GM12878 (cell line): ENCODE data around the gene METTL1. TPM values are rescaled to one million over a fixed set of nuclear protein-coding genes. Genes with fewer than 3 reads are reported as not detected.

ENCODE experiments used
- ATAC-seq: fragments of 200-7000 bp; cut with Tn5 transposase; 3 replicates; pipeline ENCODE4 v1.9.1; 2020; ENCODE audit warnings: mild to moderate bottlenecking, moderate library complexity
- BruUV-seq: library from RNA; stranded (reverse); fragments of 400-500 nt; replicated peaks from 2 replicates; lab custom pipeline; 2021; lab: Mats Ljungman, UMichigan
- CTCF ChIA-PET: fragments of 300-600 bp; sonication (Branson Sonifier 250); formaldehyde crosslinking; extraction: SDS; loops from one replicate; lab custom pipeline; 2021; ENCODE audit warnings: inconsistent platforms; lab: Yijun Ruan, JAX
- POLR2A ChIA-PET: fragments of 350-600 bp; formaldehyde crosslinking; extraction: SDS; loops from one replicate; lab custom pipeline; 2021; ENCODE audit warnings: inconsistent platforms; lab: Charles Lee
- RAD21 ChIA-PET: fragments of 300-600 bp; sonication (Branson Sonifier 250); formaldehyde crosslinking; loops from one replicate; lab custom pipeline; 2023; ENCODE audit warnings: antibody characterized with exemption; ENCODE audit not compliant: unreplicated experiment; lab: Charles Lee
- SMC1A ChIA-PET: fragments of 300-600 bp; sonication (Branson Sonifier 250); formaldehyde crosslinking; loops from one replicate; lab custom pipeline; 2023; ENCODE audit not compliant: unreplicated experiment, uncharacterized antibody; lab: Charles Lee
- DNase-seq: peaks from one replicate; pipeline ENCODE4 v3.0.0-alpha.2; 2011; ENCODE audit warnings: low read depth, low spot score
- FAIRE-seq: peaks from 3 replicates; lab custom pipeline; 2011; peaks lifted over from hg19 to GRCh38; lab: Jason Lieb, UNC
- H2AFZ ChIP-seq: 2 replicates; pipeline ENCODE4 v1.6.0; 2011; ENCODE audit warnings: low read depth, low read length, control low read depth; ENCODE audit not compliant: control insufficient read depth
- H3K27ac ChIP-seq: 2 replicates; pipeline ENCODE4 v1.5.1; 2011; ENCODE audit warnings: control low read depth; ENCODE audit not compliant: control insufficient read depth, insufficient read depth
- H3K27me3 ChIP-seq, 2 experiments: replicated peaks in 1 of 2; 2 replicates each; pipeline versions ENCODE4 v1.6.0 to v1.6.1; 2011; ENCODE audit warnings: low read length in 1 of 2; ENCODE audit not compliant: control insufficient read depth in 2 of 2, insufficient read depth in 2 of 2
- H3K36me3 ChIP-seq, 2 experiments: 2 replicates each; pipeline ENCODE4 v1.5.1; 2011; ENCODE audit warnings: low read length in 1 of 2; ENCODE audit not compliant: control insufficient read depth in 2 of 2, insufficient read depth in 2 of 2
- H3K4me1 ChIP-seq: 2 replicates; pipeline ENCODE4 v1.6.1; 2011; ENCODE audit warnings: mild to moderate bottlenecking, low read length, moderate library complexity, mixed read lengths; ENCODE audit not compliant: control insufficient read depth, insufficient read depth
- H3K4me2 ChIP-seq: 2 replicates; pipeline ENCODE4 v1.6.0; 2011; ENCODE audit warnings: control low read depth; ENCODE audit not compliant: control insufficient read depth, insufficient read depth
- H3K4me3 ChIP-seq: fragments of 200-600 bp; sonication (generic); 2 replicates; pipeline ENCODE4 v1.5.1; 2016
- H3K79me2 ChIP-seq: 2 replicates; pipeline ENCODE4 v1.6.0; 2011; ENCODE audit warnings: low read length; ENCODE audit not compliant: control insufficient read depth, insufficient read depth
- H3K9ac ChIP-seq: 2 replicates; pipeline ENCODE4 v1.8.0; 2011; ENCODE audit warnings: low read length, control low read depth, mixed read lengths; ENCODE audit not compliant: control insufficient read depth, insufficient read depth
- H3K9me3 ChIP-seq: replicated peaks from 3 replicates; pipeline ENCODE4 v1.5.1; 2011; ENCODE audit warnings: mild to moderate bottlenecking, low read length; ENCODE audit not compliant: control insufficient read depth, insufficient read depth
- H4K20me1 ChIP-seq: 2 replicates; pipeline ENCODE4 v1.6.0; 2011; ENCODE audit not compliant: control insufficient read depth, insufficient read depth
- BACH1 ChIP-seq: fragments of 450-650 bp; IDR thresholded peaks from 2 replicates; pipeline ENCODE4 v1.6.1; 2017; ENCODE audit warnings: mild to moderate bottlenecking, borderline replicate concordance
- CHD4 ChIP-seq: fragments of 200-600 bp; sonication (generic); IDR thresholded peaks from 2 replicates; pipeline ENCODE4 v1.6.1; 2016; ENCODE audit warnings: mild to moderate bottlenecking
- EZH2 ChIP-seq: IDR thresholded peaks from 2 replicates; pipeline ENCODE4 v1.6.1; 2012; ENCODE audit warnings: low read depth, mild to moderate bottlenecking, control low read depth, inconsistent platforms, low read length, borderline replicate concordance; ENCODE audit not compliant: control insufficient read depth
- FOXK2 ChIP-seq: fragments of 450-650 bp; IDR thresholded peaks from 2 replicates; pipeline ENCODE4 v1.6.1; 2017; ENCODE audit warnings: mild to moderate bottlenecking, moderate library complexity
- GATAD2B ChIP-seq: fragments of 450-650 bp; conservative IDR thresholded peaks from 2 replicates; pipeline ENCODE4 v1.6.1; 2017; ENCODE audit warnings: low read depth, mild to moderate bottlenecking, moderate library complexity
- MEF2A ChIP-seq: IDR thresholded peaks from 2 replicates; pipeline ENCODE4 v1.6.1; 2011; ENCODE audit warnings: low read depth, mild to moderate bottlenecking, low read length, moderate library complexity; ENCODE audit not compliant: insufficient read depth
- POLR2AphosphoS5 ChIP-seq: IDR thresholded peaks from 2 replicates; pipeline ENCODE4 v1.6.1; 2011; ENCODE audit warnings: mild to moderate bottlenecking, low read length, inconsistent platforms
- RCOR1 ChIP-seq: conservative IDR thresholded peaks from 2 replicates; pipeline ENCODE4 v1.6.1; 2012; ENCODE audit warnings: low read depth, low read length, improper control_type of control experiment
- SP1 ChIP-seq: IDR thresholded peaks from one replicate; pipeline ENCODE4 v1.6.1; 2011; ENCODE audit warnings: low read depth, low read length
- ZBED1 ChIP-seq: IDR thresholded peaks from 2 replicates; pipeline ENCODE4 v1.6.1; 2016; ENCODE audit warnings: borderline replicate concordance
- WGBS: methylation state at CpG from one replicate; pipeline ENCODE4 v1.1.6; 2016; ENCODE audit warnings: low lambda C conversion rate; ENCODE audit not compliant: insufficient replicate concordance, insufficient coverage; ENCODE audit errors: missing lambda C conversion rate; 5-methylcytosine and 5-hydroxymethylcytosine counted together
- in situ Hi-C: fragments of 300-500 bp; cut with MboI; formaldehyde crosslinking; loops from 9 replicates; pipeline ENCODE4 v1.14.3; 2018; ENCODE audit warnings: mixed read lengths
- intact Hi-C: fragments of 100-400 bp; cut with micrococcal nuclease; formaldehyde crosslinking; loops from one replicate; pipeline ENCODE4 v1.14.2; 2022; ENCODE audit not compliant: unreplicated experiment
- polyA plus RNA-seq, 11 experiments: library from polyadenylated mRNA; depleted of rRNA in 4 of 11; unstranded in 6 of 11; stranded (reverse) in 5 of 11; fragments of >200 nt; fragmentation: Nextera tagmentation in 4 of 11; fragmentation: Illumina TruSeq in 1 of 11; extraction: Ambion mirVana in 4 of 11; extraction: Trizol in 1 of 11; gene quantifications; 1 replicate in 1 of 11; 2 replicates in 10 of 11; pipeline versions ENCODE4 v1.2.1 to v1.2.3, GENCODE V29; 2011 to 2016; ENCODE audit warnings: inconsistent platforms in 2 of 11, missing spikeins in 2 of 11, low read depth in 1 of 11
- total RNA-seq, 4 experiments: library from RNA; depleted of rRNA in 3 of 4; stranded (reverse); fragments of >200 nt in 3 of 4; fragmentation: Illumina TruSeq in 1 of 4; extraction: Trizol in 1 of 4; gene quantifications; 2 replicates each; pipeline versions ENCODE4 v1.2.1 to v1.2.3, GENCODE V29; 2013 to 2021
- TF ChIP-seq, protein P1 (sequence below): fragments of 450-650 bp; formaldehyde crosslinking; IDR thresholded peaks from 2 replicates; pipeline ENCODE4 v1.4.0; 2020; ENCODE audit warnings: mild to moderate bottlenecking, moderate library complexity
- TF ChIP-seq, protein P2 (sequence below): IDR thresholded peaks from 2 replicates; pipeline ENCODE4 v1.6.1; 2011; ENCODE audit warnings: low read depth, mild to moderate bottlenecking, low read length, moderate library complexity, borderline replicate concordance; ENCODE audit errors: extremely low read depth
- TF ChIP-seq, protein P3 (sequence below): fragments of 450-650 bp; IDR thresholded peaks from 2 replicates; pipeline ENCODE4 v1.6.1; 2017; ENCODE audit warnings: mild to moderate bottlenecking, moderate library complexity

The METTL1 gene
- total and polyA plus RNA-seq, 10 of the 15 experiments (the other 5 are each of a cell fraction or from before 2014, with no cell fraction given): 11.3 to 44.3 (median 30.6) TPM

DNA sequence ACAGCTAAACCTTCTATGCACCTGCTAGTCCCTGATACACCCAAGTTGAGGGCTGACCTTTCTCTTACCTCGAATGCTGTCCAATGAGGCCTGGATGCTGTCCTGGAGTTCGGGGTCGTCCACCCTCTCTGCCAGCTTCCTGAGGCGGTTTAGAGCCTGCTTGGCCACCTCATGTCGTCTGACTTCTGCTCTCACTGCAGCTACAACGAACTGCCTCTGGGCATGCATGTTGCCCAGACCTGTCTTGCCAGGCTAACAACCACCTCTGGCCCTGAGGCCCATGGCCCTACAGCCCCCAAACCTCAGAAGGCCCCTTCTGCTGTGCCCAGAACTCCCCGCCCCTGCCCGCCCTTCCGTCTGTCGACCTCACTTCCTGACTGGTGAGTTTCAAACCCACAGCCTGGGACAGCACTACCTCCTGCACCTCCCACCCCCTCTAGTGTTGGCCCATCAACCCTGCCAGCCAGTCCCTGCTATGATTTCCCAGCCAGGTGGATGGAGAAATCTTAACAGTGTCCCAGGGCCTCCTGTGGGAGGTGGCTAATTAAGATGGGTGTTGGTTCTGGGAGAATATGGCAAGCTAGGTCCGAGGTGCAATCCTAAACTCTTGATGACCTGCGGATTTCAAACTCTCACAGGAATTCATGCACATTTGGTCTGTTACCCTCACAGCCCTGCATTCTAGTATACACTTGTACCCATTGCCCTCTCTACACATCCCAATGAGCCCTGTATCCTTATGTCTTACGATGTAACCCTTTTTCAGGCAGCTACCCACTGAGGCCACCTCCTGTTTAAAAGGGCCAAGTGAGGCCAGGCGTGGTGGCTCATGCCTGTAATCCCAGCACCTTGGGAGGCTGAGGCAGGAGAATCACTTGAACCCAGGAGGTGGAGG lies 29.8 kb downstream of the METTL1 start:
- peak overlapping the region; percentile 55 for H3K9ac ChIP-seq
- ChIA-PET RAD21 (interaction anchor here (0.6 to 2.4 kb wide), 9 partner anchors 8 to 284 kb away, joined by 3 to 13 read pairs (median 5); partner anchors contain the start of genes CDK4 and OS9), SMC1A (interaction anchor here (0.5 to 2.1 kb wide), 13 partner anchors 8 to 283 kb away, joined by 3 to 16 read pairs (median 4); partner anchors contain the start of gene OS9), POLR2A (interaction anchor here (0.5 to 2.2 kb wide), 5 partner anchors 8 to 30 kb away, joined by 3 to 18 read pairs (median 3); partner anchors contain the start of genes CDK4, EEF1AKMT3 and METTL1), CTCF (interaction anchor here (0.8 to 3.8 kb wide), 21 partner anchors 8 to 283 kb away, joined by 3 to 22 read pairs (median 4); partner anchors contain the start of genes GLI1 and OS9)
- no peaks in the 10 kb centered on the region for H3K9me3 ChIP-seq
- no peaks in the 10 kb centered on the region for H3K27me3 ChIP-seq
- intact Hi-C loops: loop anchor here (1.0 to 2.0 kb wide), 2 partner anchors 47 to 159 kb away; partner anchors contain the start of gene OS9
- H3K4me2 ChIP-seq: peak overlapping the region; percentile 64
- H3K4me1 ChIP-seq: peaks cover 23% of the 10 kb centered on the region
- H3K27ac ChIP-seq: peak overlapping the region; percentile 57
- peaks cover 25% of the 10 kb centered on the region for H3K79me2 ChIP-seq
- H3K36me3 ChIP-seq: no peaks in the 10 kb centered on the region; a peak in 1 of 4 replicates
- H3K4me3 ChIP-seq: peak overlapping the region; percentile 92
- no peaks in the 10 kb centered on the region for H4K20me1 ChIP-seq
- ATAC-seq (peak; percentile 80), FAIRE-seq (peak; percentile 80), DNase-seq (no peak)
- H2AFZ ChIP-seq: peak overlapping the region; percentile 38
- in situ Hi-C loops: no loop called here
- 4% methylated on average over 14 of the region's 14 CpGs for WGBS
- BruUV-seq: no TSS peak
- no peak for TF ChIP-seq FOXK2
- TF ChIP-seq BACH1: no peak
- TF ChIP-seq CHD4: no peak
- TF ChIP-seq MEF2A: no peak
- TF ChIP-seq ZBED1: no peak
- no peak for TF ChIP-seq EZH2
- TF ChIP-seq GATAD2B: no peak
- TF ChIP-seq, protein P1, sequence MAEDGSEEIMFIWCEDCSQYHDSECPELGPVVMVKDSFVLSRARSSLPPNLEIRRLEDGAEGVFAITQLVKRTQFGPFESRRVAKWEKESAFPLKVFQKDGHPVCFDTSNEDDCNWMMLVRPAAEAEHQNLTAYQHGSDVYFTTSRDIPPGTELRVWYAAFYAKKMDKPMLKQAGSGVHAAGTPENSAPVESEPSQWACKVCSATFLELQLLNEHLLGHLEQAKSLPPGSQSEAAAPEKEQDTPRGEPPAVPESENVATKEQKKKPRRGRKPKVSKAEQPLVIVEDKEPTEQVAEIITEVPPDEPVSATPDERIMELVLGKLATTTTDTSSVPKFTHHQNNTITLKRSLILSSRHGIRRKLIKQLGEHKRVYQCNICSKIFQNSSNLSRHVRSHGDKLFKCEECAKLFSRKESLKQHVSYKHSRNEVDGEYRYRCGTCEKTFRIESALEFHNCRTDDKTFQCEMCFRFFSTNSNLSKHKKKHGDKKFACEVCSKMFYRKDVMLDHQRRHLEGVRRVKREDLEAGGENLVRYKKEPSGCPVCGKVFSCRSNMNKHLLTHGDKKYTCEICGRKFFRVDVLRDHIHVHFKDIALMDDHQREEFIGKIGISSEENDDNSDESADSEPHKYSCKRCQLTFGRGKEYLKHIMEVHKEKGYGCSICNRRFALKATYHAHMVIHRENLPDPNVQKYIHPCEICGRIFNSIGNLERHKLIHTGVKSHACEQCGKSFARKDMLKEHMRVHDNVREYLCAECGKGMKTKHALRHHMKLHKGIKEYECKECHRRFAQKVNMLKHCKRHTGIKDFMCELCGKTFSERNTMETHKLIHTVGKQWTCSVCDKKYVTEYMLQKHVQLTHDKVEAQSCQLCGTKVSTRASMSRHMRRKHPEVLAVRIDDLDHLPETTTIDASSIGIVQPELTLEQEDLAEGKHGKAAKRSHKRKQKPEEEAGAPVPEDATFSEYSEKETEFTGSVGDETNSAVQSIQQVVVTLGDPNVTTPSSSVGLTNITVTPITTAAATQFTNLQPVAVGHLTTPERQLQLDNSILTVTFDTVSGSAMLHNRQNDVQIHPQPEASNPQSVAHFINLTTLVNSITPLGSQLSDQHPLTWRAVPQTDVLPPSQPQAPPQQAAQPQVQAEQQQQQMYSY (CRISPR knock-in tag): no peak
- TF ChIP-seq, protein P2, sequence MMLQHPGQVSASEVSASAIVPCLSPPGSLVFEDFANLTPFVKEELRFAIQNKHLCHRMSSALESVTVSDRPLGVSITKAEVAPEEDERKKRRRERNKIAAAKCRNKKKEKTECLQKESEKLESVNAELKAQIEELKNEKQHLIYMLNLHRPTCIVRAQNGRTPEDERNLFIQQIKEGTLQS: no peak
- no peak for TF ChIP-seq SP1
- TF ChIP-seq RCOR1: no peak
- TF ChIP-seq POLR2AphosphoS5: no peak
- TF ChIP-seq, protein P3, sequence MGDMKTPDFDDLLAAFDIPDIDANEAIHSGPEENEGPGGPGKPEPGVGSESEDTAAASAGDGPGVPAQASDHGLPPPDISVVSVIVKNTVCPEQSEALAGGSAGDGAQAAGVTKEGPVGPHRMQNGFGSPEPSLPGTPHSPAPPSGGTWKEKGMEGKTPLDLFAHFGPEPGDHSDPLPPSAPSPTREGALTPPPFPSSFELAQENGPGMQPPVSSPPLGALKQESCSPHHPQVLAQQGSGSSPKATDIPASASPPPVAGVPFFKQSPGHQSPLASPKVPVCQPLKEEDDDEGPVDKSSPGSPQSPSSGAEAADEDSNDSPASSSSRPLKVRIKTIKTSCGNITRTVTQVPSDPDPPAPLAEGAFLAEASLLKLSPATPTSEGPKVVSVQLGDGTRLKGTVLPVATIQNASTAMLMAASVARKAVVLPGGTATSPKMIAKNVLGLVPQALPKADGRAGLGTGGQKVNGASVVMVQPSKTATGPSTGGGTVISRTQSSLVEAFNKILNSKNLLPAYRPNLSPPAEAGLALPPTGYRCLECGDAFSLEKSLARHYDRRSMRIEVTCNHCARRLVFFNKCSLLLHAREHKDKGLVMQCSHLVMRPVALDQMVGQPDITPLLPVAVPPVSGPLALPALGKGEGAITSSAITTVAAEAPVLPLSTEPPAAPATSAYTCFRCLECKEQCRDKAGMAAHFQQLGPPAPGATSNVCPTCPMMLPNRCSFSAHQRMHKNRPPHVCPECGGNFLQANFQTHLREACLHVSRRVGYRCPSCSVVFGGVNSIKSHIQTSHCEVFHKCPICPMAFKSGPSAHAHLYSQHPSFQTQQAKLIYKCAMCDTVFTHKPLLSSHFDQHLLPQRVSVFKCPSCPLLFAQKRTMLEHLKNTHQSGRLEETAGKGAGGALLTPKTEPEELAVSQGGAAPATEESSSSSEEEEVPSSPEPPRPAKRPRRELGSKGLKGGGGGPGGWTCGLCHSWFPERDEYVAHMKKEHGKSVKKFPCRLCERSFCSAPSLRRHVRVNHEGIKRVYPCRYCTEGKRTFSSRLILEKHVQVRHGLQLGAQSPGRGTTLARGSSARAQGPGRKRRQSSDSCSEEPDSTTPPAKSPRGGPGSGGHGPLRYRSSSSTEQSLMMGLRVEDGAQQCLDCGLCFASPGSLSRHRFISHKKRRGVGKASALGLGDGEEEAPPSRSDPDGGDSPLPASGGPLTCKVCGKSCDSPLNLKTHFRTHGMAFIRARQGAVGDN: peak; percentile 39; the same call in 1 of the 2 replicates
